Epithelial cell of esophagus (primary cell): Measurements from ENCODE around the gene VDAC2.

Experiments
- DNase-seq: peaks from one replicate; pipeline ENCODE4 v3.0.0; 2010; ENCODE audit warnings: low read depth
- H3K4me3 ChIP-seq: 2 replicates; pipeline ENCODE4 v1.5.1; 2011; ENCODE audit warnings: mild to moderate bottlenecking, low read length, control low read depth
- TF ChIP-seq, protein P1 (sequence below): IDR thresholded peaks from 2 replicates; pipeline ENCODE4 v1.5.1; 2011; ENCODE audit warnings: low read depth, mild to moderate bottlenecking, low read length, control low read depth, inconsistent platforms; ENCODE audit not compliant: insufficient read depth; ENCODE audit errors: missing control alignments

Gene VDAC2

DNA sequence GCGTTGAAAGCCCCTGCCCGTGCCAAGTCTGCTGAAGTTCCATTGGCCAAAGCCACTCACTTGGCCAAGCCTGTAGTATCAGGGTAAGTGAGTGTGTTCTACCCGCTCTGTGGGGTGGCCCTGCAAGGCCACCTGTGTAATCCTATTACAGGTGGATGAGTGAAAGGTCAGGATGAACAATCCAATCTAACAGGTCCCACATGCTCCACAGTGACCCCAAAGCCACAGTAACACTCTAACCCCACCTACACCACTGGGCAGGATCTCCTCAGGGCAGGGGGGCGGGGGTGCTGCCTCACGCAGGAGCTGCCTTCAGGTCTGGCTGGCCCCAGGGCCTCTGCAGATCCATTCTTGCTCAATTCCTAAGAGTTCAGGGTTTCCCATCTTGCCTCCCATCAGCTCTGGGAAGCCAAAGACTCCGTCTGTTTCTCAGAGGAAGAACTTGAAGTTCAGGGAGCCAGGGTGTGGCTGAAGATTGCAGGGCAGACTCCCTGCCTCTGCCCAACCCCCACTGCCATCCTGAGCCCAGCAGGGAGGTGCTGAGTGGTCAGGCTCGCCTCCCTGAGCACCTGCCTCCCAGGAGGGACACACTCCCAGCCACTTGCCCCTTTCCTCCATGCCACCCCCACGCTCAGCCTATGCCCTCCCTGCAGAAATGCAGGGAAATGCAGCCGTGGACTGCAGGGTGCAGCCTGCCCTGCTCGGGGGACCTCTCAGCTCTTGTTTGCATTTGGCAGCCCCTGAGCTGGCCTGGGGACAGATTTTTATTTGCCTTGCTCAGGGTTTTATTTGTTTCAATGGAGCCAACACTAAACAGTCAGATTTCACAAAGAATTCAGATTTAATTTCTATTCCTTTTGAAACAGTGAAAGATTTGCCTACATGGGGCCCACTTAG lies 35.0 kb downstream of the VDAC2 start:
- peak; percentile 52 for DNase-seq
- TF ChIP-seq, protein P1, sequence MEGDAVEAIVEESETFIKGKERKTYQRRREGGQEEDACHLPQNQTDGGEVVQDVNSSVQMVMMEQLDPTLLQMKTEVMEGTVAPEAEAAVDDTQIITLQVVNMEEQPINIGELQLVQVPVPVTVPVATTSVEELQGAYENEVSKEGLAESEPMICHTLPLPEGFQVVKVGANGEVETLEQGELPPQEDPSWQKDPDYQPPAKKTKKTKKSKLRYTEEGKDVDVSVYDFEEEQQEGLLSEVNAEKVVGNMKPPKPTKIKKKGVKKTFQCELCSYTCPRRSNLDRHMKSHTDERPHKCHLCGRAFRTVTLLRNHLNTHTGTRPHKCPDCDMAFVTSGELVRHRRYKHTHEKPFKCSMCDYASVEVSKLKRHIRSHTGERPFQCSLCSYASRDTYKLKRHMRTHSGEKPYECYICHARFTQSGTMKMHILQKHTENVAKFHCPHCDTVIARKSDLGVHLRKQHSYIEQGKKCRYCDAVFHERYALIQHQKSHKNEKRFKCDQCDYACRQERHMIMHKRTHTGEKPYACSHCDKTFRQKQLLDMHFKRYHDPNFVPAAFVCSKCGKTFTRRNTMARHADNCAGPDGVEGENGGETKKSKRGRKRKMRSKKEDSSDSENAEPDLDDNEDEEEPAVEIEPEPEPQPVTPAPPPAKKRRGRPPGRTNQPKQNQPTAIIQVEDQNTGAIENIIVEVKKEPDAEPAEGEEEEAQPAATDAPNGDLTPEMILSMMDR: no peak
- no peak overlapping the region for H3K4me3 ChIP-seq

GRCh38 chr10:75246506-75246905 lies 35.9 kb downstream of the VDAC2 start:
- no peak overlapping the region for H3K4me3 ChIP-seq
- TF ChIP-seq, protein P1: no peak
- DNase-seq: no peak

- TF ChIP-seq, protein P1: no peak
- no peak for DNase-seq
- H3K4me3 ChIP-seq: no peak overlapping the region
These were observed 37.2 kb downstream of the VDAC2 start for GRCh38 chr10:75247797-75248196.

DNA sequence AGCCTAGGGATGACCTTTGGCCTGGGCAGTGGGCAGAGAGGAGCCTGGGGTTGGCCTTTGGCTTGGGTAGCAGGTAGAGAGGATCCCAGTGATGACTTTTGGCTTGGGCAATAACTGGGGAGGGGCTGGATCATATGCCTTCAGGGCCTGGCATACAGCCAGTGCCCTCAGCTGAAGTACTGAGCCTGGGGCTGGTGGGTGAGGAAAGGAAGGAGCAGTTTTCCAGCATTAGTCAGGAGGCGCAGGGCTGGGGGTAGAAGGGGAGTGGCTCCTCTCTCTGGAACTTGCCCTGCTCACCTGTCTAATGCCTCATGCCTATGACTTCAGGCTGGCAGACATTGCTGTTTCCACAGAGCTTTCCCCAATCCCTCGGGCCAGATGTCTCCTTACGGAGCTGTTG lies 40.3 kb downstream of the VDAC2 start:
- TF ChIP-seq, protein P1: no peak
- peak; percentile 98 for DNase-seq

DNA sequence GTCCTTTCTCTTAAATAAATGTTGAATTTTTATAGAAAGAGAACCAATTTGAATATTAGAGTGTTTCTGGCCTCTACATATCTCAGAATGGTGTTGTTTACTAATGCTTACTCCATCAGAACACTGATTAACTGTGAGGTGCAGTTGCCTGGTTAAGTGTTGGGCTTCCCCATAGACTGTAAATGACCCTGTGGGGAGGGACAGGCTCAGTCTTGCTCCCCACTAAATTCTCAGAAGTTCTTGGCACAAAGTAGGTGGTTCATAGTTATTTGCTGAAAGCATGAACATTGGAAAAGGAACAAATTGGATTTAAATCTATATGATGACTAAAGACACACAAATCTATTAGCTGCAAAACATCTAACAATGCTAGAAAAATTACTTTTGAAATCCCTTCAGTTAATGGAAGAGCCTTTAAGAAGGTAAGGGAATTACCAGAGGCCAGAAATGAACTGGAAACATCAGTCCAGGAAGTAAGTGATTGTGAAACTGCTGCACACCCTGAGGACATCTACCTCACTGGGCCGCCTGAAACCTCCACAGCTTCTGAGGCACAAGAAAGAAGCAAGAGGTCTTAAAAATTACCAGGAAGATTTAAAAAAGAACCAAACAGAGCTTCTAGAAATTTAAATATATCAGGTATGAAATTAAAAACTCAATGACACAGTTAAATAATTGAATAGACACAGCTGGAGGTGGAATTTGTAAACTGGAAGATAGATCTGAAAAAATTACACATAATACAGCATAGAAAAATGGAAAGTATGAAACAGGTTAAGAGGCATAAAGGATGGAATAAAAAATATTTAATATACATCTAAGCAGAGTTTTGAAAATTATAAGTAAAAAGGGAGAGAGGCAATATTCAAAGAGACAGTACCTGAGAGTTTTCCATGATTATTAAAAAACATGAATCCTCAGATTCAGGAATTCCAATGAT lies 43.0 kb downstream of the VDAC2 start:
- TF ChIP-seq, protein P1: no peak
- peak; percentile 84 for DNase-seq
- H3K4me3 ChIP-seq: no peak overlapping the region

More for the DNA sequence above, 40.3 kb downstream of the VDAC2 start:
- H3K4me3 ChIP-seq: no peak overlapping the region

- peak; percentile 38 for DNase-seq
- no peak overlapping the region for H3K4me3 ChIP-seq
- TF ChIP-seq, protein P1: no peak
These were observed 44.1 kb downstream of the VDAC2 start for GRCh38 chr10:75254739-75255138.
